Stimulated activated CD8-positive, alpha-beta memory T cell treated with anti-CD3 and anti-CD28 coated beads, Interleukin-7, amount 100 ng/mL, for 4 hours (primary cell): ENCODE data around the gene NBEAL2.

ENCODE experiments used
- DNase-seq, 2 donors: peaks; one replicate each; pipeline ENCODE4 v3.0.0-alpha.2; 2020; ENCODE audit warnings: low read depth in 2 of 2

The NBEAL2 gene

GRCh38 chr3:47000922-47001730 is 21.7 kb downstream of the NBEAL2 start:
- DNase-seq, result no peak

GRCh38 chr3:47001731-47002170 is 22.3 kb downstream of the NBEAL2 start:
- DNase-seq, result no peak

GRCh38 chr3:47002171-47003055 is 22.9 kb downstream of the NBEAL2 start:
- DNase-seq, result no peak

DNA sequence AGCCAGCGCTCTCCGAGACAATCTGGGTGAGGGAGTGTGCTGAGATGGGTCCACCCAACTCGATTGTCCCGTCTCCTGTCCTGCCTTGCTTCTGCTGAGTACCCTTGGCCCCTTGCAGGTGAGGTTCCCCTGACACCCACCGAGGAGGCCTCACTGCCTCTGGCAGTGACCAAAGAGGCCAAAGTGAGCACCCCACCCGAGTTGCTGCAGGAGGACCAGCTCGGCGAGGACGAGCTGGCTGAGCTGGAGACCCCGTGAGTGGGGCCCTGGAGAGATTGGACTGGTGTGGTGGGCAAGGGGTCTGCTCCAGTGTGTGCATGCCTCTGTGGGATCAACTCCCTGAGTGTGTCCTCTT is 23.6 kb downstream of the NBEAL2 start:
- DNase-seq, result no peak

- no peak for DNase-seq
Measured at GRCh38 chr3:47003461-47004368, 24.2 kb downstream of the NBEAL2 start.

- no peak for DNase-seq
Measured at GRCh38 chr3:47004369-47005211, 25.1 kb downstream of the NBEAL2 start.

GRCh38 chr3:47005212-47006144 is 26.0 kb downstream of the NBEAL2 start:
- DNase-seq, result no peak

DNA sequence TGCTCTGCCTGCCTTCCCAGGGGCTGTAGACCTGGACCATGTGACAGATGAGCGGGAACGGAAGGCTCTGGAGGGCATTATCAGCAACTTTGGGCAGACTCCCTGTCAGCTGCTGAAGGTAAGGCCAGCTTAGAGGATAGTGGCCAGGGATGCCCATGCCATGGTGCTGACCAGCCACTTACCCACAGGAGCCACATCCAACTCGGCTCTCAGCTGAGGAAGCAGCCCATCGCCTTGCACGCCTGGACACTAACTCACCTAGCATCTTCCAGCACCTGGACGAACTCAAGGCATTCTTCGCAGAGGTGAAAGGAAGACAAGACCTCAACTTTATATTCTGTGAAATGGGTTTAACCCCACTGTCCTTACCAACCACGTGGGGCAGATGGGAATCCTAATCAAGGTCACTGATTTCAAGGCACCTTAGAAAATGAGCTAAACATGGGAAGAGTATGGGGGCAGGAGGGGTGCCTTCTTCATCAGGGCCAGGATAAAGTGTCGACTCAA is 26.7 kb downstream of the NBEAL2 start:
- no peak for DNase-seq

DNA sequence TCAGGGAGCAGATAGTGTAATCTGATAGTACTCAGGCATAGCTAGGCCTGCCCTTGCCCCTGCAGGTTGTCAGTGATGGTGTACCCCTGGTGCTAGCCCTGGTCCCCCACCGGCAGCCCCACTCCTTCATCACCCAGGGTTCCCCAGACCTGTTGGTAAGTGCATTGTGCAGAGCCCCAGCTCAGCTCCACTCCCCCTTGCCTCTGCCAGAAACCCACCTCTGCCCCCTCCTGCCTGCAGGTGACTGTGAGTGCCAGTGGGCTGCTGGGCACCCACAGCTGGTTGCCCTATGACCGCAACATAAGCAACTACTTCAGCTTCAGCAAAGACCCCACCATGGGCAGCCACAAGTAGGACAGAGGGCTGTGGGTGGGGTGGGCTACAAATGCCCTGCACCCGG is 27.5 kb downstream of the NBEAL2 start:
- DNase-seq, result no peak

DNA sequence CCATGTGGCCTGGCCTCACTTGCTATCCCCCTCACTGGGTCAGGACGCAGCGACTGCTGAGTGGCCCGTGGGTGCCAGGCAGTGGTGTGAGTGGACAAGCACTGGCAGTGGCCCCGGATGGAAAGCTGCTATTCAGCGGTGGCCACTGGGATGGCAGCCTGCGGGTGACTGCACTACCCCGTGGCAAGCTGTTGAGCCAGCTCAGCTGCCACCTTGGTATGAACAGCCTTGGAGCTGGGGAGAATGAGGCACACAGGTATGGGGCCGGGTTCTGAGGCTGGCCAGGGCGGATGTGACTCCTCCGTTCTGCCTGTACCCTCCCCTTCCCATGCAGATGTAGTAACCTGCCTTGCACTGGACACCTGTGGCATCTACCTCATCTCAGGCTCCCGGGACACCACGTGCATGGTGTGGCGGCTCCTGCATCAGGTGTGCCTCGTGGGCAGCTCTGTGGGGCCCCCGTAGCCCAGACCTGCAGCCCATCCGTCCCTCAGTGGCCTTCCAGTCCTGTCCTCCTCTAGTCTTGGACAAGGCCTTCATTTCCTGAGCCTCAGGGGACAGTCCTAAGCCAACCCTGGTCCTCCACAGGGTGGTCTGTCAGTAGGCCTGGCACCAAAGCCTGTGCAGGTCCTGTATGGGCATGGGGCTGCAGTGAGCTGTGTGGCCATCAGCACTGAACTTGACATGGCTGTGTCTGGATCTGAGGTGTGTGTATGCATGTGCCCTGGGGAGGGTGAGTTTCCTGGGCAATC is 28.2 kb downstream of the NBEAL2 start:
- DNase-seq, result no peak

GRCh38 chr3:47008234-47008796 is 28.8 kb downstream of the NBEAL2 start:
- no peak for DNase-seq

GRCh38 chr3:47008851-47009224 is 29.4 kb downstream of the NBEAL2 start:
- DNase-seq, result no peak

GRCh38 chr3:47009225-47010110 is 30.0 kb downstream of the NBEAL2 start:
- DNase-seq, result peak; percentile 45 to 73

DNA sequence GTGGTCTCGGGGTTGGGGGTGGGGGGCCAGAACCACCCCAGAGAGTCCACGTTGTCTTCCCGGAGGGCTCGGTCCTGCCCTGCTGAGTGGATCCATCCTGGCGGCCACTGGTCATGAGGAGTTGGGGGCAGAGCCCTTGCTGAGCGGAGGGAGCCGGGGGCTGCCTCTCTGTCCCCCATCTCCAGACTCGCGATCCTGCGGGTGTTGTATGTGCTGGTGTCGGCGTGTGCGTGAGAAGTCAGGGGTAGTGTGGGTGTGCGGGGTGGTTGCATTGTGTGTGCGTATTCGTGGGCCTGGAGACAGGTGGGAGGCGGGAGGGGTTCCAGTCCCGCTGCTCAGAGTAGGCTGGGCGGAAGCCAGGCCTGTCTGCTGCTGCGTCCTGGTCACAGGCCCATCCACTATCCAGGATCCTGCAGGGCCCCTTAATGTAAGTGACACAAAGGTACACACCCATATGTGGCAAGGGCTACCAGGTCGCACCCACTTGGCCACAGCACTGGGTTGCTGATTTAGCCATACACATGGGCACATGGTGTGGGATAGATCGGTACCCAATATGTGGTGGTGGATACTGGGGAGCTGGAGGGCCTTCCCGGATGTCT is 30.7 kb downstream of the NBEAL2 start:
- DNase-seq, result no peak

- DNase-seq, result no peak
Measured at GRCh38 chr3:47010910-47011309, 31.4 kb downstream of the NBEAL2 start.

- DNase-seq, result no peak
Measured at GRCh38 chr3:47011371-47011770, 31.9 kb downstream of the NBEAL2 start.
